GM19035 (cell line): ENCODE results near the gene GPC2.
"Not testable (repeated sequence)": the region's sequence is repeated elsewhere in the genome, so short reads cannot be mapped to it uniquely, and the experiment has no call there.

Experiments
- ATAC-seq: cut with Tn5 transposase; IDR thresholded peaks from one replicate; pipeline ENCODE4 v1.9.1; 2021; ENCODE audit not compliant: unreplicated experiment

Gene GPC2

DNA sequence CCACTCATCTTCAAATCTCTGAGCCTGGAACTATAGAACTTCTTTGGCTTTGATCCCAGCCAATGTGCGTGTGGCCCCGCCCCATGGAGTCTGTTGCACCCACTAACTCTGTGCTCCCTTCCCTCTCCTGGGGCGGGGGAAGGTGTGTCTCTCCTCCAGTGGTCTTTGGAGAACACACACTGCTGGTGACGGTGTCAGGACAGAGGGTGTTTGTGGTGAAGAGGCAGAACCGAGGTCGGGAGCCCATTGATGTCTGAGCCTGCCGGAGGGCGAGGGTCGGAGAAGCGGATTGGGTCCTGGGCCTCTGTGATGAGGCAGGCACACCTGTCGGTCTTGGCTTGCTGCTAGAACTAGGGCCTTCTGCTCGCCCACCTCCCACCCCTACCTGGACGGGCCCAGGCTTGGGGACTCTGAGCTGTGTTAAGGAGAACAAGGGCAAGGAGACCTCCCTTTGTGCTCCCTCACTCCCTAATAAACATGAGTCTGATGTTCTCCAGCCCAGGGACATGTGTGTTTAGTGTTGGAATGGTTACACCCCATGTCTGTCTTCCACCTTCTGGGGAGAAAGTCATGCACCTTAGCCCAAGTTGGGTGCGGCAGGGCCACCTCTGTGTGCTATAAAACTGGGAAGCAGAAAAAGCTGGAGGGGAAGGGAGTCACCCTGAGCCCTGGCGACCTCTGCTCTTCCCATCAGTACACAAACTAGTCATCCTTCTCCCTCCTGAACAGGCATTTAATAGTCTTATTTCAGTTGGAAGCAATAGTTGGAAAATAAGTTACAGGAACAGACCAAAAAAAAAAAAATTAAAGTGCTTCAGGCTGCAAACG, 23.3 kb downstream of the GPC2 start:
- no peak for ATAC-seq

- ATAC-seq, result no peak
These were observed 24.1 kb downstream of the GPC2 start for GRCh38 chr7:100152937-100153666.

DNA sequence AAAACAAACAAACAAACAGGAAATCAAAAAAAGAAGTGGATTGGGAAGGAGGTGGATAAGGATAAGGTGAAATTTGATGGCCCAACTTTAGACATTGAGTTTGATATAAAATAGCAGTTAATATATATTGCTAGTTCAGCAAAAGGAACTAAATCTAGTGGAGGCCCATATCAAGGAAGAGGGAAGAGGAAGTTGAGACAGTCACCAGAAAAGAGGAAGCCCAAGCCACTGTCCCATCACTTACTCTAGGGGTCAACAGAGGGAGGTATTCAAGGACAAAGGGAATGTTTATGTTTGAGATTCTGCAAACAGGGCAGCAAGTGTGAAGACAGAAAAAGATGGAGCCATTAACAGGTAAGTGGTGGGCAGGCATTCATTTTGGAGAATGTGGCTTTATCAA, 24.8 kb downstream of the GPC2 start:
- no peak for ATAC-seq

- ATAC-seq, result peak; percentile 99
These were observed 28.4 kb downstream of the GPC2 start, which contains the start of gene LAMTOR4 for GRCh38 chr7:100148559-100149328. Gene LAMTOR4, plus strand, starts transcription at chr7:100148918. Its CDS starts 55 bp downstream, at chr7:100148973.

DNA sequence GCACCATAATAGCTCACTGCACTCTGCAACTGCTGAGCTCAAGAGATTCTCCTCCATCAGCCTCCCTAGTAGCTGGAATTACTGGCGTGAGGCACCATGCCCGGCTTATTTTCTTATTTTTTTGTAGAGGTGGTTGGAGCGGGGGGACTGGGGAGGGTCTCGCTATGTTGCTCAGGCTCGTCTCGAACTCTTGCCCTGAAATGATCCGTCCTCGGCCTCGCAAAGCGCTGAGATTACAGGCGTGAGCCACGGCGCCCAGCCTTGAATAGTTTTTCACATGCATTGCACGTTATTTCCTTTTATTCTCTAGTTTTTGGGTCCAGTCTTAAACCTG, 29.0 kb downstream of the GPC2 start:
- peak; percentile 3 for ATAC-seq

- ATAC-seq, result no peak
These were observed 29.9 kb downstream of the GPC2 start for GRCh38 chr7:100147278-100147677.

DNA sequence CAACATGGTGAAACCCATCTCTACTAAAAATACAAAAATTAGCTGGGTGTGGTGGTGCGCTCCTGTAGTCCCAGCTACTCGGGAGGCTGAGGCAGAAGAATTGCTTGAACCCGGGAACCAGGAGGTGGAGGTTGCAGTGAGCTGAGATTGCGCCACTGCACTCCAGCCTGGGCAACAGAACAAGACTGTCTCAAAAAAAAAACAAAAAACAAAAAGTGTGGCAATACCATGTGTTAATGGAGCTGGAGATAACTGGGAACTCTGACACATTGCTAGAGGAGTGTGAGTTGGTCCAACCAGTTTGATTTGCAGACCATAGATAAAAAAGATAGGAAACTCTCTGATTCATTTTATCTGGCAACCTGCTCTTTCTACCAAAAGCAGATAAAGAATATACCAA, 30.8 kb downstream of the GPC2 start:
- not testable (repeated sequence) for ATAC-seq

GRCh38 chr7:100142461-100142860, 34.7 kb downstream of the GPC2 start:
- no peak for ATAC-seq

- ATAC-seq, result no peak
These were observed 35.6 kb downstream of the GPC2 start for GRCh38 chr7:100141555-100141949.

- ATAC-seq, result no peak
These were observed 39.1 kb downstream of the GPC2 start for GRCh38 chr7:100137851-100138760.

GRCh38 chr7:100132697-100133151, 44.5 kb downstream of the GPC2 start:
- ATAC-seq, result peak; percentile 72

DNA sequence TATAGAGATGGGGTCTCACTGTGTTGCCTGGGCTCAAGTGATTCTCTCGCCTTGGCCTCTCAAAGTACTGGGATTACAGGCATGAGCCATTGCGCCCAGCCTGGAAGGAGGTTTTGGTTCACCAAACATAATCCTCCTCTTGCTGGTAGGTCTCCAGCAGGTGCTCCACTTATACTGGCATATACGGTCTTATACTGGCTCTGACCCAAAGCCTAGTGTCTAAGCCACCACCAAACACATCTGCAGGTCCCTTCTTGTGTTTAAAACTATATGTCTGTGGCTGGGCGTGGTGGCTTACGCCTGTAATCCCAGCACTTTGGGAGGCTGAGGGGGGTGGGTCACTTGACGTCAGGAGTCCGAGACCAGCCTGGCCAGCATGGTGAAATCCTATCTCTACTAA, 45.1 kb downstream of the GPC2 start:
- ATAC-seq, result no peak

DNA sequence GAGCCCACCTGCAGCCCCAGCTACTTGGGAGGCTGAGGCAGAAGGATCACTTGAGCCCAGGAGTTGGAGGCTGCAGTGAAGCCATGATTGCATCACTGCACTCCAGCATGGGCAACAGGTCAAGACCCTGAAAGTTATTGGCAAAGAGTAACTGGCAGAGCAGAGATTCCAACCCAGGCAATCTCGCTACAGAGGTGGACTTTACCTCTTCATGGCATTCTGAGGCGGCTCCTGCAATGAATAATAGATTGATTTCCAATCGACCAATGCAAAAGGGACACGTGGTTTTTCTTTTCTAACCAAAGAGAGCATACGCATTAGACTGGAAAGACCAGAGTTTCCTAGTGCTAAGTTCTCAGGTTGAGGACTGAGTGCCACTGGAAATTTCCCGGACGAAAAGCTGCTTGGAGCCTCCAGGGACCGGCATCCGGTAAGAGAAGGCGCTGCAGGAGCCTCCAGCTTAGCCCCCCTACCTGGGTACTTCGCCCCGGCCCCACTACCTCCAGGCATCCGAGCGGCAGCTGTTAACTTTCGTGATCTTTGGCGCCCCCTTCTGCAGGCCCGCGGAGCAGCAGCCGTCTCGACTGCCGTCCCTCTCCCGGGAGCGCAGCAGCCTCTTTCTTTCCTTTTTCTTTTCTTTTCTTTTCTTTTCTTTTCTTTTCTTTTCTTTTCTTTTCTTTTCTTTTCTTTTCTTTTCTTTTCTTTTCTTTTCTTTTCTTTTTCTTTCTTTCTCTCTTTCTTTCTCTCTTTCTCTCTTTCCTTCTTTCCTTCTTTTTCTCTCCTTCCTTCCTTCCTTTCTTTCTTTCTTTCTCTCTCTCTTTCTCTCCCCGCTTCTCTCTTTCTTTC, 46.4 kb downstream of the GPC2 start:
- no peak for ATAC-seq

DNA sequence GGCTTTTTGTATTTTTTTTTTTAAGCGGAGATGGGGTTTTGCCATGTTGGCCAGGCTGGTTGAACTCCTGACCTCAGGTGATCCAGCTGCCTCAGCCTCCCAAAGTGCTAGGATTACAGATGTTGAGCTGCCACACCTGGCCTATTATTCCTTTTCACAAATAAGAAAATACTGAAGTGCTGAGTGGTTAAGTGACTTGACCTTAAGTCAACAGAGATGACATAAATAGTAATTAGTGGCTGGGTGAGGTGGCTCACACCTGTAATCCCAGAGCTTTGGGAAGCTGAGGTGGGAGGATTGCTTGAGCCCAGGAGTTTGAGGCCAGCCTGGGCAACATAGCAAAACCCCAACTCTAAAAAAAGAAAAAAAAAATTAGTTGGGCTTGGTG, 47.0 kb downstream of the GPC2 start:
- ATAC-seq, result not testable (repeated sequence)

- no peak for ATAC-seq
These were observed 48.6 kb downstream of the GPC2 start for GRCh38 chr7:100128637-100128963.

DNA sequence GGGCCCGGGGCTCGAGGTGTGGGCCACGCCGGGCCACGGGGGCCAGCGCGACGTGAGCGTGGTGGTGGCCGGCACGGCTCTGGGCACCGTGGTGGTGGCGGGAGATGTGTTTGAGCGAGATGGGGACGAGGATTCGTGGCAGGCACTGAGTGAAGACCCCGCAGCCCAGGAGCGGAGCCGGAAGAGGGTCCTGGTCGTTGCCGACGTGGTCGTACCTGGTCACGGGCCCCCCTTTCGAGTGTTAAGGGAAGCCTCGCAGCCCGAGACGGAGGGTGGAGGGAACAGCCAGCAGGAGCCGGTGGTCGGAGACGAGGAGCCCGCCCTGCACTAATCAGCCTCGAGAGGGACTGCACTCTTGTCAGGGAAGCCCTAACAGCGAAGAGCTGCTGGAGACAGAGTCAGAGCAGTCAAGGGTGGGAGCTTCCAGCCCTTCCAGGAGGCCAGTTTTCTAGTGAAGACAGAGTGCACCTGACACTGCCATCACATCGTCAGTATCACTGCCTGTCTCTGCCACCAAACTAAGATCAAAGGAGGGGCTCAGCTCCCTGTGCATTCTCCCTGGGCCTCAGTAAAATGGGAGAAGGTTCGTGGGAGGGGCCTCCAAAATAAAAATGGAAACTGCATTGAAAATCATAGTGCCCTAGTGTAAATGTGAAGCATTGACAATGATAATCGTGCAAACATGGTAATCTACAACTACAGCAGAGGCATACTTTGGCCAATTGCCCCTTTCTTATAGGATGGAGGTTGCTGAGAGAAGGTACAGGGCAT, 49.1 kb downstream of the GPC2 start:
- no peak for ATAC-seq

DNA sequence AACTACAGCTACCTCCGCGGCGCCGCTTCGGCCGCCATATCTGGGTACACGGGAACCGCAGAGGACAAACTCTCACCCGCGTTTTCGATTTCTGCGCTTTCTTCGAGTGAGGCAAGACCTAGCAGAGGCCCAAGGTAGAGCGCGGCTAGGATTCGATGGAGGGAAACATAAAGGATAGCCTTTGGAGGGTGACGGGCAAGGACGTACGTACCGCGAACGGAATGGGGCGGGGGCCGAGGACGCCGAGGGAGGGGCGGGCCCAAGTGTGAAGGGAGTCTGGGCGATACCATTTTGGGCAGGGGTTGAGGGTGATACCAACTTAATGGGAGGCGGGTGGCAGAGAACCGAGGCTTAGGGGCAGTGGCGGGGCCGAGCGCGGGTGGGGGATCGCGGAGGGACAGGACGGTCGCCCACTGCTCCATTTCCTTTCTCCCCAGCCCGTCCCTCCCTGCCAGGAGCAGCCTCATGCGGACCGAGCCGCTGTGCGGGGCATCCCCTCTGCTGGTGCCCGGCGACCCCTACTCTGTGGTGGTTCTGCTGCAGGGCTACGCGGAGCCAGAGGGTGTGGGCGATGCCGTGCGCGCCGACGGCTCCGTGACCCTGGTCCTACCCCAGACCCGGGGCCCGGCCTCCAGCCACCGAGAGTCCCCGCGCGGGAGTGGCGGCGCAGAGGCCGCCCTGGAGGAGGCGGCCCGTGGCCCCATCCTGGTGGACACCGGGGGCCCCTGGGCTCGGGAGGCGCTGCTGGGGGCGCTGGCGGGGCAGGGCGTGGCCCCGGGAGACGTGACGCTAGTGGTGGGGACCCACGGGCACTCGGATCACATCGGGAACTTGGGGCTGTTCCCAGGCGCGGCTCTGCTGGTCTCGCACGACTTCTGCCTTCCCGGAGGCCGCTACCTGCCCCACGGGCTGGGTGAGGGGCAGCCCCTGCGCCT, 50.0 kb downstream of the GPC2 start, which contains the start of gene MBLAC1:
TSS of gene MBLAC1 (plus strand) at position 37 of the 935 bp plus-strand sequence. CDS start at position 466, 429 bp downstream.
- ATAC-seq, result peak; percentile 66
